Measurements from ENCODE around the gene TP53AIP1.

TP53AIP1 gene

DNA sequence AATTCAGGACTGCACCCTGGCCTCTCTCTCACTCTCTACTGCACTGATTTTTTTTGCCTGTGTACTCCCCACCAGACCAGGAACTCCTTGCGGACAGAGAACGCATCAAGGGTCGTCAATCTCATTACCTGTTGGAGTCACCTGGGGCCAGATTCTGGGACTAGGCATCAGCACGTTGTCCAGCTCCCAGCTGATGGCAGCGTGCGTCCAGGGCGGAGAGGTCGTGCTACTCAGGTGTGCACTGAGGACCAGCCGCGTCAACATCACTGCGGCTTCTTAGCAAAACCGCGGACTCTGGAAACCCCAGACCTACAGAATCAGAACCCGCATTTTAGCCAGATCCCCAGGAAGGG lies 38.4 kb downstream of the TP53AIP1 start:
- H3K27ac ChIP-seq = no peak overlapping the region
- H3K9me3 ChIP-seq (ENCODE audit: severe bottlenecking) = no peaks in the 10 kb centered on the region
- DNase-seq = no peak
- H3K27me3 ChIP-seq (ENCODE audit: insufficient read depth, low read depth, severe bottlenecking) = no peaks in the 10 kb centered on the region
- H3K4me3 ChIP-seq (ENCODE audit: low read depth, low read length) = no peak overlapping the region
- H3K36me3 ChIP-seq = no peaks in the 10 kb centered on the region
- no peak for TF ChIP-seq CTCF (IDR thresholded peaks at IDR 0.05; ENCODE audit: low read depth, low read length)

DNA sequence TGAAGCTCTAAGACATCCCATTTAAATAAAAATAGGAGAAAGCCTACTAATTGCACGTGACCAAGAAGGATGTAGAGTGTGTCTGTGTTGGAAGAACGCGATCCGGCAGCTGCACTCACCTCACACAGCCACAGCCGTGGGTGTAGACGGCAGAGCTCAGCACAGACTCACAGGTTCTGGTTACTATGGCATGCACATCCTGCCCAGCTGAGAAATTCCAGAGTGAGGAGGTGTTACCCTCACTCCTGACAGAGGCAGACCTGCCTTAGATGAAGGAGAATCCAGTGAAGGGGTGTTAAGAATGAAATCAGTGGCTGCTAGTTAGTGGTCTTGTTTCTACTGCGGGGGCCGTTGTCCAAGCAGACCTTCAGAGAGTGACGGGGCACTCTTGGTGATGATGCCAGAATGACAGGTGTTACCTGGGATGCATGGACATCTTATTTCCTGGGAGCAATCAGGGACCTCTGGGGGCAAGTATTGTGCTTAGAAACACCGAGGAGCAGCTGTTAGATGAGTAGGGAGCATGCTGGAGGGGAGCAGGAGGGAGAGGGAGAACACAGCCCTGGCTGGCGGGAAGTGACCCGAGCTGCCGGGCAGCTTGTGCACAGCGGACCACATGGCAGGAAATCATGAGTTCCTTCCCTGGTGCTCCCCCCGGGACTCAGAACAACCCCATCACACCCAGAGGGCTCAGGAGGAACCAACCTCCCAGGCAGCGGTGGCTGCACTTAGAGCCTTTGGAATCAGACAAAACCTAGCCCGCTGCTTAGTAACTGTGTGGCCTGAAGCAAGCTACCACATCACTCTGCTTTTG lies 39.2 kb downstream of the TP53AIP1 start:
- Histone ChIP-seq H3K4me3 (ENCODE audit: low read depth, low read length) (no peak overlapping the region), H3K27me3 (ENCODE audit: insufficient read depth, low read depth, severe bottlenecking) (no peaks in the 10 kb centered on the region), H3K36me3 (no peaks in the 10 kb centered on the region), H3K27ac (no peak overlapping the region), H3K9me3 (ENCODE audit: severe bottlenecking) (no peaks in the 10 kb centered on the region)
- DNase-seq = no peak
- no peak for TF ChIP-seq CTCF (IDR thresholded peaks at IDR 0.05; ENCODE audit: low read depth, low read length)

DNA sequence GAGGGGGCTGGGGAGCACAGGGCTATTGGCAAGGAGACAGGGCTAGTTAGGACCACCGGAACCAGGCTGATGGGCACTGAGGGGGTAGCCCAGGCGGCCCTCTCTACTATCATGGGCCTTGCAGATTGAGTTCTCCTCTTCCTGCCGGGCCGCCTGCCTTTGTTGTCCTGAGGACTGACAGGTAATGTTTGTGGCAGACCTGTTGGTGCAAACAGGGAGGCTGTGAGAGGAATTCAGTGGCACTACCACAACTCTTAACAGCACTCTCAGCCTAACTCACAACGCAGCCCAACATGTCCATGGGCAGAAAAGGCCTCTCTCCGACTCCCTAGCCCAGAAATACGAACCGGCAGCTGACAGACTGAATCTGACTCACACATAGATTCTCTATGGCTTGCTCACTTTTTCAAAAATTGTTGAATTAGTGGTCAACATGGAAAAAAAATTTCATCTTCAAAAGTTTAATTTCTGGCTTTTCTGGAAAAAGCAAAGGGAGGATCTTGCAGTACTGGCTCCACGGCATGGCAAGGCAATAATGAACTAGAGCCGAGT lies 40.1 kb downstream of the TP53AIP1 start:
- Histone ChIP-seq H3K27me3 (ENCODE audit: insufficient read depth, low read depth, severe bottlenecking) (no peaks in the 10 kb centered on the region), H3K36me3 (no peaks in the 10 kb centered on the region), H3K4me3 (ENCODE audit: low read depth, low read length) (no peak overlapping the region), H3K27ac (no peak overlapping the region), H3K9me3 (ENCODE audit: severe bottlenecking) (no peaks in the 10 kb centered on the region)
- TF ChIP-seq CTCF (IDR thresholded peaks at IDR 0.05; ENCODE audit: low read depth, low read length) = no peak
- DNase-seq = no peak

DNA sequence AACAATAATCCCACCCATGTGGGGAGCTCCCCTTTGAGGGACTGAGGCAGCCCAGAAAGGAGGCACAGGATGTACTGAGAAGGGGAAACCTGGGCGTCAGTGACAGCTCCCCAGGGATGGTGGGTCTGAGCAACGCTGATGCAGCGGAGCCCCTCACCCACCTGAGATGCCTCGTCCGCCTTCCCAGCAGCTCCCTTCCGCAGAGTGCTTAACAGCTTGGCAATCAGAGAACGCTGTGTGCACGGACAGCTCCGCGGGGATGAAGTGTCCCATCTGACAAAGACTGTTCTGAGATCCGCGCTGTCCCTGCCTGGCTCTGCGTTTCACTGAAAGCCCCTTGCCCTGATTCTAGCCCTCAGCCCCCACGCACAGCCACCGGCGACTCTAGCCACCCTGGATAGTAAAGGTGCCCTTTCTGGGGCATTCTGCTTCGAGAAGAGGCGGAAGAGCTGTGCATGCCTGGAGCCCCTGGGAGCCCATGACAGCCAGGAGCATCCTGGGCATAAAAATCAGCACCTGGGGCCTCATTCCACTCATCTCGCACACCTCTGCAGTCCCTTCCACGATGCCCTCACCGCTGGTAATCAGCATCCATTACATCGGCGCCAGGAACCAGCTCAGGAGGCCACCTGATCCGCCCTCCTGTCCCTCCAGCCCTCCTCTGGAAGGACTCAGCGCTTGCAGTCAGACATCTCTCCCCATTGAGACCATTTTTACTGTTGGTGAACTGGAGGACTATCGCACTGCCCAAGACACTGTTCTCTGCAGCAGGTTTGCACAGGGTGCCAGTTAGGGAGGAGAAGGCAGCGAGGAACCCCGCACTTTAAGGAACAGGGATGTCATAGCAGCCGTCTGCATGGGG lies 40.8 kb downstream of the TP53AIP1 start:
- Histone ChIP-seq H3K27ac (no peak overlapping the region), H3K4me3 (ENCODE audit: low read depth, low read length) (no peak overlapping the region), H3K27me3 (ENCODE audit: insufficient read depth, low read depth, severe bottlenecking) (no peaks in the 10 kb centered on the region), H3K36me3 (no peaks in the 10 kb centered on the region), H3K9me3 (ENCODE audit: severe bottlenecking) (no peaks in the 10 kb centered on the region)
- TF ChIP-seq CTCF (IDR thresholded peaks at IDR 0.05; ENCODE audit: low read depth, low read length) = no peak
- DNase-seq = no peak

GRCh38 chr11:128900468-128900867 lies 42.2 kb downstream of the TP53AIP1 start:
- Histone ChIP-seq H3K9me3 (ENCODE audit: severe bottlenecking) (no peaks in the 10 kb centered on the region), H3K36me3 (no peaks in the 10 kb centered on the region), H3K27ac (no peak overlapping the region), H3K4me3 (ENCODE audit: low read depth, low read length) (no peak overlapping the region), H3K27me3 (ENCODE audit: insufficient read depth, low read depth, severe bottlenecking) (no peaks in the 10 kb centered on the region)
- TF ChIP-seq CTCF (IDR thresholded peaks at IDR 0.05; ENCODE audit: low read depth, low read length) = no peak
- no peak for DNase-seq
